B cell (primary cell): ENCODE data around the gene BRD1. TPM values are rescaled to one million over a fixed set of nuclear protein-coding genes. Genes with fewer than 3 reads are reported as not detected.

Experiments
- ATAC-seq: fragments of 200-7000 bp; cut with Tn5 transposase; one replicate; pipeline ENCODE4 v1.10.0; 2021; ENCODE audit warnings: low read depth, mild to moderate bottlenecking, moderate number of reproducible peaks, moderate library complexity
- CTCF ChIA-PET: fragments of 350-600 bp; sonication (Branson Sonifier 250); formaldehyde crosslinking; loops from one replicate; lab custom pipeline; 2021; ENCODE audit warnings: antibody characterized with exemption, inconsistent platforms; lab: Charles Lee
- POLR2A ChIA-PET: fragments of 350-600 bp; sonication (Branson Sonifier 250); formaldehyde crosslinking; loops from one replicate; lab custom pipeline; 2021; ENCODE audit warnings: antibody characterized with exemption; lab: Charles Lee
- DNase-seq: peaks from one replicate; pipeline ENCODE4 v3.0.0; 2013
- H2AFZ ChIP-seq: 2 replicates; pipeline ENCODE4 v1.6.1; 2012; ENCODE audit warnings: mild to moderate bottlenecking, low read depth, low read length; ENCODE audit not compliant: insufficient read depth, poor library complexity, severe bottlenecking
- H3K27ac ChIP-seq, 2 donors: 1 replicate in 1 of 2; 2 replicates in 1 of 2; pipeline ENCODE4 v1.5.1; 2012 to 2013; ENCODE audit warnings: low read length in 2 of 2, mild to moderate bottlenecking in 2 of 2, moderate library complexity in 1 of 2
- H3K27me3 ChIP-seq, 4 experiments: fragments of 200-600 bp in 1 of 4; sonication (generic) in 1 of 4; replicated peaks in 1 of 4; 1 replicate in 2 of 4; 2 replicates in 2 of 4; pipeline versions ENCODE4 v1.6.1 to v1.7.0; 2013 to 2016; ENCODE audit warnings: low read length in 3 of 4, mild to moderate bottlenecking in 2 of 4, mixed read lengths in 1 of 4, moderate library complexity in 1 of 4; ENCODE audit not compliant: insufficient read depth in 4 of 4, control insufficient read depth in 3 of 4; ENCODE audit errors: control extremely low read depth in 1 of 4
- H3K36me3 ChIP-seq, 2 experiments: replicated peaks in 1 of 2; 1 replicate in 1 of 2; 2 replicates in 1 of 2; pipeline versions ENCODE4 v1.6.1 to v1.7.1; 2013; ENCODE audit warnings: low read length in 1 of 2; ENCODE audit not compliant: insufficient read depth in 2 of 2, control insufficient read depth in 1 of 2; ENCODE audit errors: control extremely low read depth in 1 of 2, extremely low read depth in 1 of 2
- H3K4me1 ChIP-seq, 2 donors: fragments of 200-600 bp in 1 of 2; sonication (generic) in 1 of 2; 1 replicate in 1 of 2; 2 replicates in 1 of 2; pipeline versions ENCODE4 v1.5.1 to v1.6.1; 2013 to 2017; ENCODE audit warnings: low read length in 2 of 2; ENCODE audit not compliant: control insufficient read depth in 2 of 2, insufficient read depth in 2 of 2
- H3K4me2 ChIP-seq: replicated peaks from 2 replicates; pipeline ENCODE3; 2012; ENCODE audit warnings: mild to moderate bottlenecking, low read depth, low read length; ENCODE audit not compliant: poor library complexity, severe bottlenecking
- H3K4me3 ChIP-seq, 5 experiments: fragments of 200-600 bp in 1 of 5; sonication (generic) in 1 of 5; 1 replicate in 3 of 5; 2 replicates in 2 of 5; pipeline versions ENCODE4 v1.5.1 to v1.7.0; 2011 to 2016; ENCODE audit warnings: low read length in 4 of 5, mild to moderate bottlenecking in 4 of 5, low read depth in 2 of 5, control low read depth in 1 of 5, moderate library complexity in 1 of 5; ENCODE audit not compliant: insufficient read depth in 1 of 5; ENCODE audit errors: control extremely low read depth in 1 of 5, extremely low read depth in 1 of 5
- H3K79me2 ChIP-seq: fragments of 200-600 bp; sonication (generic); one replicate; pipeline ENCODE4 v1.6.0; 2016; ENCODE audit warnings: low read length; ENCODE audit not compliant: control insufficient read depth, insufficient read depth
- H3K9ac ChIP-seq: fragments of 200-600 bp; sonication (generic); 2 replicates; pipeline ENCODE4 v1.6.1; 2017; ENCODE audit warnings: mild to moderate bottlenecking, low read length, moderate library complexity
- H3K9me3 ChIP-seq, 3 donors: one replicate each; pipeline versions ENCODE4 v1.6.1 to v1.7.1; 2013; ENCODE audit warnings: low read length in 2 of 3; ENCODE audit not compliant: control insufficient read depth in 2 of 3, insufficient read depth in 1 of 3; ENCODE audit errors: control extremely low read depth in 1 of 3
- H4K20me1 ChIP-seq: 2 replicates; pipeline ENCODE4 v1.6.0; 2012; ENCODE audit warnings: mild to moderate bottlenecking, low read length; ENCODE audit not compliant: insufficient read depth, control insufficient read depth, poor library complexity, severe bottlenecking
- H3K27ac Mint-ChIP-seq: one replicate; pipeline ENCODE4 v1.8.0; 2021; ENCODE audit warnings: mixed read lengths
- H3K27me3 Mint-ChIP-seq: one replicate; pipeline ENCODE4 v1.8.0; 2021; ENCODE audit warnings: mixed read lengths
- H3K4me1 Mint-ChIP-seq: one replicate; pipeline ENCODE4 v1.8.0; 2021; ENCODE audit warnings: mixed read lengths
- H3K4me3 Mint-ChIP-seq: one replicate; pipeline ENCODE4 v1.8.0; 2021; ENCODE audit warnings: mixed read lengths
- H3K9me3 Mint-ChIP-seq: one replicate; pipeline ENCODE4 v1.8.0; 2022; ENCODE audit warnings: mixed read lengths; ENCODE audit not compliant: insufficient read depth
- CTCF ChIP-seq: fragments of 200-600 bp; IDR thresholded peaks from one replicate; pipeline ENCODE4 v1.8.0; 2022; ENCODE audit warnings: antibody characterized with exemption, mild to moderate bottlenecking
- EZH2 ChIP-seq: IDR thresholded peaks from 2 replicates; pipeline ENCODE4 v1.6.1; 2012; ENCODE audit warnings: borderline replicate concordance, low read depth, mild to moderate bottlenecking, moderate library complexity, low read length; ENCODE audit not compliant: insufficient read depth, poor library complexity, severe bottlenecking
- WGBS: methylation state at CpG from one replicate; pipeline ENCODE4 v1.1.5; 2013; ENCODE audit warnings: missing lambda C conversion rate; ENCODE audit not compliant: insufficient coverage; 5-methylcytosine and 5-hydroxymethylcytosine counted together
- intact Hi-C: fragments of 100-400 bp; cut with micrococcal nuclease; formaldehyde crosslinking; loops from one replicate; pipeline ENCODE4 v1.10.0; 2022
- polyA plus RNA-seq: library from polyadenylated mRNA; depleted of rRNA; stranded (reverse); fragments of >200 nt; gene quantifications from 2 replicates; pipeline ENCODE4 v1.2.3, GENCODE V29; 2012
- total RNA-seq, 2 donors: library from RNA; stranded (reverse); fragments of 120-200 nt in 1 of 2; gene quantifications; 1 replicate in 1 of 2; 2 replicates in 1 of 2; pipeline versions ENCODE4 v1.2.3 to v1.2.4, GENCODE V29; 2013 to 2022

BRD1 gene
- total and polyA plus RNA-seq, 2 donors (not counting 1 experiment from before 2014, with no cell fraction given): 16.9 to 73.3 TPM

GRCh38 chr22:49800408-49801238 is 27.1 kb downstream of the BRD1 start:
- Histone ChIP-seq H3K4me1 (peaks cover 0 to 6% of the 10 kb centered on the region in 2 donors), H3K9ac (no peak overlapping the region), H3K9me3 (no peaks in the 10 kb centered on the region), H2AFZ (no peak overlapping the region), H4K20me1 (peaks cover 90% of the 10 kb centered on the region), H3K4me2 (no peak overlapping the region), H3K79me2 (peaks cover 89% of the 10 kb centered on the region), H3K4me3 (no peak overlapping the region), H3K36me3 (peaks cover 1 to 71% of the 10 kb centered on the region in 2 experiments), H3K27me3 (no peaks in the 10 kb centered on the region), H3K27ac (no peak overlapping the region)
- DNase-seq (no peak), ATAC-seq (no peak)
- 96% methylated on average over 29 of the region's 29 CpGs for WGBS
- no peak for TF ChIP-seq EZH2
- TF ChIP-seq CTCF: no peak
- H3K4me3 Mint-ChIP-seq: no peak overlapping the region
- CTCF ChIA-PET: interaction anchor here (1.1 kb wide), 1 partner anchor 230 kb away, joined by 3 read pairs; no protein-coding TSS in a partner anchor
- intact Hi-C loops: no loop called here
- no peaks in the 10 kb centered on the region for H3K9me3 Mint-ChIP-seq
- POLR2A ChIA-PET: no interaction called here
- no peak overlapping the region for H3K27ac Mint-ChIP-seq
- peaks cover 20% of the 10 kb centered on the region for H3K4me1 Mint-ChIP-seq
- no peaks in the 10 kb centered on the region for H3K27me3 Mint-ChIP-seq

- CTCF ChIA-PET: no interaction called here
- peaks cover 89% of the 10 kb centered on the region for H3K79me2 ChIP-seq
- DNase-seq: no peak
- no peak overlapping the region for H2AFZ ChIP-seq
- H3K9me3 ChIP-seq: no peaks in the 10 kb centered on the region
- no peaks in the 10 kb centered on the region for H3K27me3 ChIP-seq
- no peak overlapping the region for H3K27ac Mint-ChIP-seq
- no peak for TF ChIP-seq EZH2
- no peak for TF ChIP-seq CTCF
- no peak for ATAC-seq
- no peak overlapping the region for H3K4me2 ChIP-seq
- H3K9ac ChIP-seq: no peak overlapping the region
- H3K4me1 ChIP-seq: peaks cover 0 to 6% of the 10 kb centered on the region in 2 donors
- peaks cover 1 to 73% of the 10 kb centered on the region in 2 experiments for H3K36me3 ChIP-seq
- H3K27ac ChIP-seq: no peak overlapping the region
- intact Hi-C loops: no loop called here
- H3K27me3 Mint-ChIP-seq: no peaks in the 10 kb centered on the region
- H3K4me1 Mint-ChIP-seq: peaks cover 18% of the 10 kb centered on the region
- H3K4me3 ChIP-seq: no peak overlapping the region
- H4K20me1 ChIP-seq: peaks cover 91% of the 10 kb centered on the region
- POLR2A ChIA-PET: no interaction called here
- 93% methylated on average over 15 of the region's 18 CpGs for WGBS
- H3K9me3 Mint-ChIP-seq: no peaks in the 10 kb centered on the region
- H3K4me3 Mint-ChIP-seq: no peak overlapping the region
Measured at GRCh38 chr22:49799431-49800075, 28.1 kb downstream of the BRD1 start.
